NCI-H526 treated with DMSO at 0.1 percent for 48 hours (cell line): ENCODE results near the gene MGLL.

Experiments used
- DNase-seq: peaks from one replicate; lab custom pipeline; 2025; lab: John Stamatoyannopoulos, UW

Gene MGLL

GRCh38 chr3:127772827-127773751 lies 49.2 kb downstream of the MGLL start:
- no peak for DNase-seq

GRCh38 chr3:127772273-127772672 lies 50.0 kb downstream of the MGLL start:
- DNase-seq, result no peak

- DNase-seq, result no peak
These were observed 50.6 kb downstream of the MGLL start for GRCh38 chr3:127771746-127772145.

- no peak for DNase-seq
These were observed 51.5 kb downstream of the MGLL start for GRCh38 chr3:127770671-127771355.

DNA sequence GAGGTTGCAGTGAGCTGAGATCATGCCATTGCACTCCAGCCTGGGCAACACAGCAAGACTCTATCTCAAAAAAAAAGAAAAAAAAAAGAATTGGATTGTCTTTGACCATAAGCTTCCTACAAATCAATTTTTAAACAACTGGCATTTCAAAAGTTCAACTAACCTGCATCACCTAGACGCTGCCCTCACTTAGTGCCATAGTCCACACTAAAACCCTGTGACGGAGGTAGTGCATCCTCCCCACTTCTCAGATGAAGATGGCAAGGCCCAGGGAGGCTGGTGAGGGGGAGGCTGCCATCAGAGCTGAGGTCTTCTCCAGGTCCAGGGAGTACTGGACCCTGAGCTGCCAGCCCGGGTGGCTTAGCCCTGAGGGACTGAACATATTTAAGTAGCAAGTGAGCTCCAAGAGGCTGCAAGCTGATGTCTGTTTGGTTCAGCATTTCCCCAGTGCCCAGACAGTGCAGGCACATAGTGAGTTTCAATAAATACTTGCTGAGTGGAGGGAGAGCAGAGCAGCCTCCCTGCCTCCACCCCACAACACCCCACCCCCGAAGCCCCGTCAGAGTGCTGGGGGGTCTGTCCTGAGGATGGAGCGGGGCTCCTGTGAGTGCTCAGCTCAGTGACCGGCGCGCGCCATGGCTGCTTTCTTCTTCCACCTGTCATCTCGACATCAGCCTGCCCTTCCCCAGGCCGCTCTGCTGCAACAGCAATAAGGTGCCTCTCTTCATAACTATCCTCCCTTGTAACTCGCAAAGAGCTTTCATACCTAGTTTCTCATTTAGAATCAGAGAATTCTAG lies 52.8 kb downstream of the MGLL start:
- no peak for DNase-seq

DNA sequence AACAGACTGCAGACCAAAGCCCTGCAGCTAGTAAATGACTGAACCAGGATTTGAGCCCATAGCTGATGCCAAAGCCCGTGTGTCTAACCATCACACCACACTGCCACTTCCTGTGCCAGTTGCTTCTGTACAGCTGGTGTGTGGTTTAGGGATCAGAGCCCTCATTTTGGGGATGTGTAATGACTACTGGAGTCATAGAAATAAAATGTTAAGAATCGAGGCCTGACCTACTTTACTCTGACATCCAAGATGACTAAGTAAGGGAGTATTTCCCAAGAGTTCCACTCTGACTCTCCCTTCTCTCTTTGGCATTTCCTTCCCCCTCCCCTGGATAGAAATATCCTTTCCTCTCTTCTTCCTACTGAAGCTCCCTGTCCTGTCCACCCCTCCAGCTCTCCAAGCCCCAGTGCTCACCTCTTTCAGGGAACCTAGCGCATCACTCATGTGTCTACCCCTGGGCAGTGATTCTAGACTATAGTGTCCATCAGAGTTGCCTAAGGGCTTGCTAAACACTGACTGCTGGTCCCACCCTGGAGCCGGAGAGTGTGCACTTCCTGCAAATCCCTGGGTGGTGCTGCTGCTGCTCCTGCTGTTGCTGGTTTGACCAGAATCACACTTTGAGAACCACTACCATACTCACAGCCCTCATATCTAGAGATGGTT lies 53.8 kb downstream of the MGLL start:
- no peak for DNase-seq

DNA sequence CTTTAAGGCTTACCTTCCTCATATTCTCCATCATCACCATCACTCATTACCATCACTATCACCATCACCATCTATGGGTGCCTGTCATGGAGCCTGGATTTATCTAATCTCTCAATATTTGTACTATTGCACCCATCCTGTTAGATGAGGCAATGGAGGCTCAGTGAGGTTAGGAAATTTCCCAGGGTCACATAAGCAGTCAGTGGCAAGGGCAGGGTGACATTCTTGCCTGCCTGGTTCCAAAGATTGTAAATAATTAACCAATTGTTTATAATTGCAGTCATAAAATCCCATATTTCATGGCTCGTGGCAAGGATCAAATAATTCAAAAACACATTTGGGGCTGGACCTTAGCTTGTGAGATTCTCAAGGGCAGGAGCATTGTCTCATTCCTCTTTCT lies 55.2 kb downstream of the MGLL start:
- DNase-seq, result no peak

DNA sequence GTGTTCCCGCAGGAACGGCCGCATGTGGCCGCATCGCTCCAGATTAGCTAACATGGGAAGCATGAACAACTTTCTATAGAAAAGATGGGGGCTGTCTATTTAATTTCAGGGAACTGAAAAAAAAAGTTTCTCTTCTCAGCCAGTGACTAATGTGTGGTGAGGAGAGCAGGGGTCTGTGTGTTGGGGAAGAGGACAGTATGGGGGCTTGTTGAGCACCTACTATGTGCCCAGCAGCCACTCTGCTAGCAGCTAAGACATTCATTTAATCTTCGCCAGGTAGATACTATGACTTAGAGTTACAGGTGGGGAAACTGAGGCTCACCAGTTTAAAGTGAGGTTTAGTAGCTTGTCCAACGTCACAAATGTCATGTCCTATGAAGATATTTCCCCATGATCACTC lies 56.6 kb downstream of the MGLL start:
- DNase-seq, result no peak

DNA sequence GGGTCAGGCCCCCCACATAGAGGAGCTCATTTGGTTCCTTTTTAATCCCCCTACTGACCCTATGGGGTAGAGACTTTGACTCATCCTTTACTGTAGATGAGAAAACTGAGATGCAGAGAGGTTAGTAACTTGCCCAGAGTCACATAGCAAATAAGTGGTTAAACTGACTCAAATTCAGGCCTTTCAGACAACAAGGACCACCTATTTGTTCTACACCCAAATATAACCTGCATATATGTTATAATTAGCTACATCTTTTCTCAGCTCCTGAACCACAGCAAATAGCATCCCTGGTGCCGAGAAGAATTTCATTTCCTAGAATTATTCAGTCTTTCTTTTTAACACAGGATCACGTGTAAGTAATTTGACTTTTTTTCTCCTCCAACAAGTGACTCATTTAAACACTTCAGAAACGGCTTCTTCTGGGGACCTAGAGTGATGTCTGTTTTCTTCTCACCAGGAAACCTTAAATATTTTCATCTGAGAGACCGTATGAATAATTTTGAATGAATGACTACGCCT lies 57.4 kb downstream of the MGLL start:
- no peak for DNase-seq

DNA sequence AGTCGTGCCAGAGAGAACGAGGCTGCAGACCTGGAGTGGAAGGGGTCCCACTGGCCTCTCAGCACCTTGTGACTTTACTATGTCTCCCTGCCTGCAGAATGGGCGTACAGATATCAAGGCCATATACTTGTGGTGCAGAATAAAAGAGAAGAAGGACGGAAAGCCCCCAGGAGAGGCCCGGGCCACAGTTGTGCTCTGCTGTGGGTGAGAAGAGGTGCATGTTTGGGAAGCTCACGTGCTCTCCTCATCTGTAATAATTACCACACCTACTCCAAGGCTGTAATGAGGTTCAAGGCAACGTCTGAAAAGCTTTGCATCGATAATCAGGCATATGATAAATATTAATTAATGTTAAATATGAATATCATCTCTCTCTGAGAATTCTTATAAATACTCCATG lies 58.0 kb downstream of the MGLL start:
- no peak for DNase-seq

GRCh38 chr3:127763816-127764215 lies 58.5 kb downstream of the MGLL start:
- no peak for DNase-seq

DNA sequence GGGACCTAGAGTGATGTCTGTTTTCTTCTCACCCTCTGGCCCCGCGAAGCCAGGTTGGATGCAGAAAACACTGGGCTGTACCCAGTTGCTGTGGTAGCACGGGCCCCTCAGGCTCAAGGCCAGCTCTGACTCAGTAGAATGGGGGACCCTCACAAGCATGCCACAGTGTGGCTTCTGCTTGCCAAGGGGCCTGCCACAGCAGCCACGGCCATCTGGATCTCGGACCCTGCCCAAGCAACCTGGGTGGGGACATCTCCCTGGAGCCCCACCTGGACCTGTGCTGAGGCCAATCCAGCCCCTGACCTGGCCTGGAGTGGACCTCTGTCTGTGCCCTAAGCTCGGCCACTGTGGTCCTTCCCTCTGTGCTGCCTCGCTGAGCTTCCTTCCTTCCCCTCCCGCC lies 59.0 kb downstream of the MGLL start:
- no peak for DNase-seq

- no peak for DNase-seq
These were observed 59.6 kb downstream of the MGLL start for GRCh38 chr3:127762787-127763105.

- DNase-seq, result no peak
These were observed 60.1 kb downstream of the MGLL start for GRCh38 chr3:127762077-127762786.

- no peak for DNase-seq
These were observed 60.9 kb downstream of the MGLL start for GRCh38 chr3:127761441-127761801.

- no peak for DNase-seq
These were observed 61.4 kb downstream of the MGLL start for GRCh38 chr3:127760791-127761440.

DNA sequence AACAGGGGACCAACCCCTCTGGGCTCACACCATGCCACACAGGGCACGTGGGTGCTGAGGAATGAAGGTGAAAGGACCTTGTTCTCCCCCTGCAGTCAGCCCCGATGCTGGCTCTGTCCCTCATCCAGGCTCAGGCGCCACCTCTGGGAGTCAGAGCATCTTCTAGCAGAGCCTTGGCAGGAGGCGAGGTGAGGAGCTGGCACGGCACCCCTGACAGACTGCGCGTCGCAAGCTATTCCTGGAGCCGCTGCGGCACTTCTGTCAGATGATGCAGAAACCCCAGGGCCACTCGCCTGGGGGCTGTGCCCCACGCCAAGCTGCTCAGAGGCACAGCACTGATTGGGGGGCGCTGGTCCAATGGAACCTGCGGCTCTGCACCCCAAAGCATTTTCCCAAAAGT lies 62.0 kb downstream of the MGLL start:
- no peak for DNase-seq

GRCh38 chr3:127759826-127760225 lies 62.5 kb downstream of the MGLL start:
- DNase-seq, result no peak

GRCh38 chr3:127758013-127758412 lies 64.3 kb downstream of the MGLL start:
- no peak for DNase-seq

- no peak for DNase-seq
These were observed 67.0 kb downstream of the MGLL start for GRCh38 chr3:127755305-127755681.
